Left kidney (tissue), 2 donors: ENCODE measurements around the gene ST3GAL5. TPM values are rescaled to one million over a fixed set of nuclear protein-coding genes. Genes with fewer than 3 reads are reported as not detected.

ENCODE experiments used
- DNase-seq: peaks from one replicate; pipeline ENCODE4 v3.0.0-alpha.2; 2013
- polyA plus RNA-seq: library from polyadenylated mRNA; unstranded; fragments of 120-200 nt; gene quantifications from one replicate; pipeline ENCODE4 v1.2.1, GENCODE V29; 2013; ENCODE audit not compliant: insufficient read length

ST3GAL5 gene
- polyA plus RNA-seq, 1 donor, result 14.7 TPM

DNA sequence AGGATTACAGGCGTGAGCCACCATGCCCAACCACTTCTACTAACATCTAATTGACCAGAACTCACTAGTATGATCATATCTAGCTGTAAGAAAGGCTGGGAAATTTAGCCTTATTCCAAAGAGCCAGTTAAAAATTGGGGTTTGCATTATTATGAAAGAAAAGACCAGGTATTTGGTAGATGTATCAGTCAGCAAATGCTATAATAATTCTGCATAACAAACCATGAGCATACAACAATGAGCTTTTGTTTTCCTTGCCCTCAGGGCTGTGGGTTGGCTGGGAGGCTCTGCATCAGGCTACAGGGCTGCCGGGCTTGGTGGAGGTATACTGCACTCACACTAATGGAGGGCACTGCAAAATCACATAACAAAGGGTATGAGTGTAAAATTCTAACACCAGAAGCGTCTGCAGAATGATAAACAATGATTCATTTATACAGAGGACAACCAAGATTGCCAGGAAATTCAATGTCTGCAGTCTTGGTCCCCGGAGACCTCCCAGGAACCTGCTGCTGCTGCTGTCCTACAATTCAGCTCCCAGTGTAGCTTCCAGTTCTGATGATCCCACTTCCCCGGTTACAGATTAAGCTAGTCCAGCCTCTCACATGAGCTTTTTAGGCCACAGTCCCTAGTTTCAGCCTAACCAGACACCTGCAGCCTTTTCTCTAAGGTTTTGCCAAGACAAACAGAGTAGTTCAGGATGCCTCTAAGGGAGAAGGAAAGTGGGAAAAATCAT lies 32.2 kb upstream of the ST3GAL5 start:
- DNase-seq, result no peak

- DNase-seq, result no peak
Measured at GRCh38 chr2:85917887-85918795, 29.4 kb upstream of the ST3GAL5 start.

DNA sequence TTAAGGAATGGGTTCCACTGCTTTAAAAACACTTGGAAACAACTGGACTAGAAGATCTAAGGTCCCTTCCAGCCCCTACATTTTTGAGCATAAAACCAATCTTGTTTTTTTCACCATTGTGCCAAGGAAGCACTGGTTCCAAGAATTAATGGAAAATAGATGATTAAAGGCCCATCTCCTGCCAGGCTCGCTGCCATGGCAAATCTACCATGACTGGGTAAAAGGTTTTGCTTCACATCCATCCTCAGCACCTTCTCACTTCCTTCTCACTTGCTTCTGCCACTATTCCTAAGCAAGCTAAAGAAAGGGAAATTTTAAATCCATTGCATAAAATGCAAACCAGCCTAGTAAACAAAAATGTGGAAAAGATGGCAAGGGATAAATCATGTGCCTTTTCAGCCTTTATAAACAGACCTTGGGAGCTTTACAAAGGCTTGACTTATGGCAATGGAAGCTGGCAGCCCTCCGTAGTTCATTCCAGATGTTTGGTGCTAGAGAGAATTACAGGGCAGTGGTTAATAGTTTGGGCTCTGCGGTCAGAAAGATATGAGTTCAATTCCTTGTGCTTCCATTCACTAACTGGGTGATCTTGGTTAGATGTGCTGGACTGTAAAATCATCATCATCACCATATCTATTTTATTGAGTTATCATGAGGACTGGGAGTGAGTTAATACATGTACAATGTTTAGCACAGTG lies 27.0 kb upstream of the ST3GAL5 start:
- DNase-seq, result no peak

- DNase-seq, result peak; percentile 34
Measured at GRCh38 chr2:85914922-85915321, 26.1 kb upstream of the ST3GAL5 start.

DNA sequence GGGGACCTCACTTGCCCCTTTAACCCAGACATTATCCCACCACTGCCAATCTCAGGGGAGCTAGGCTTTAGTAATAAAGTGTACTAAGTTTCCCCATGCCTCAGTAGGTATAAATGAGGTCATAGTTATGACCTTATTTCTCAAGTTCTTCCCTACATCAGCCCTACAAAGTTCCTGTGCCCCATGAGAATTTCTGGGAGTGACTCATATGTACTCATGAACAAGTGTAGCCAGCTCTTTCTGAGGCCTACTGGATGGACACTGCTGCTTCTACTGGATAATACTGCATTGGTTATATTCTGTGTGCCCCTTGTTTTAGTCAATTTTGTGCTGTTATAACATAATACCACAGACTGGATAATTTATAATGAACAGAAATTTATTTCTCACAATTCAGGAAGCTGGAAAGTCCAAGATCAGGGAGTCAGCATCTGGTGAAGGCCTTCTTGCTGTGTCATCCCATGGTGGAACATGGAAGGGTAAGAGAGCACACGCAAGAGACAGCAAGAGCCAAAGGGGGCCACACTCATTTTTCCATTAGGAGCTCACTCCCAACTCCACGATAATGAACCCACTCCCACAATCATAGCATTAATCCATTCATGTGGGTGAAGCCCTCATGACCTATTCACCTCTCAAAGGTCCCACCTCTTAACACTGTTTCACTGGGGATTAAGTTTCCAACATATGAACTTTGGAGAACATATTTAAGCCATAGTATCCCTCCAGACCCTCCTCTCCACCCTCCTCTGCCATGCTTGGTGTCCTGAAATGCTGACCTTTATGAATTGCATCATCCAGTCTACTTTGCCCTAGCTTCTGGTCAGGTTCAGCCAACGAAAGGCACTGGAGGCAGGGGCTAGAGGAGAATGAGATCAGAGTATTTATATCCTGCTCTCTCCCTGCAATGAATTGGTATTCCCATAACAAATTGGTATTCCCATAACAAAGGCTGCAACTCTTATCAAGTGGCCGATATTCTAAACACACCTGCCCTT lies 25.4 kb upstream of the ST3GAL5 start:
- no peak for DNase-seq

GRCh38 chr2:85911814-85912692 lies 23.3 kb upstream of the ST3GAL5 start:
- DNase-seq, result no peak

DNA sequence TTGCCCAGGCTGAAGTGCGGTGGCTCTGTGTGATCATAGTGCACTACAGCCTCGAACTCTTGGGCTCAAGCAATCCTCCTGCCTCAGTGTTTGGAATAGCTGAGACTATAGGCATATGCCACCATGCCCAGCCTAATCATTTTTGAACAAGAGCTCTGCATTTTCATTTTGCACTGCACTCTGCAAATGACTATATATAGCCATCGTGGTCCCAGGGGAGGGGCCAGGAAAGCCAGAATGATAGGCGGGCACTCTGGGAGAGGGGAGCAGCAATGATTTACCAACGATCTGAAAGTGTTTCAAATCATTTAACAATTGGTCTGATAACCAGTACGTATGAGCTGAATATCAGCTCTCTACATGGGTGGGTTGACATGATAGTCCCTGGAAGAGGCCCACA lies 22.3 kb upstream of the ST3GAL5 start:
- DNase-seq, result no peak

GRCh38 chr2:85909005-85909404 lies 20.2 kb upstream of the ST3GAL5 start:
- DNase-seq, result no peak

DNA sequence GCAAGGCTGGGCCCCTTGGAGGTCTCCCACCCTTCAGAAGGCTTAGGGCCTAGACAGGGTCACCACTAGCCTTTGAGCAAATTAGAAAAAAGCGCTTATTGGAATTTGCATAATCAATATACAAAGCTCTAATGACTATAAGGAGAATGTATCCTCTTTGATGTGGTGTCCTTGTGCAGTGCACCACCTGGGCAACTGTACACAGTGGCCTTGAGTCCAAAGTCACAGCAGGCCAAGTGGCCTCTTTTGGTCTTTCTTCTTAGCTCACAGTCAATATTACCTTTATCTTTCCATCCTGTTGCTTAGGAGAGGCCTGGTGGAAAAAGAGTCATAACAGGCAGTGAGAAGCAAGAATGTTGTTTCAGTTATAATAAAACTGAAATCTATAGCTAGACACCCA lies 19.7 kb upstream of the ST3GAL5 start:
- no peak for DNase-seq

DNA sequence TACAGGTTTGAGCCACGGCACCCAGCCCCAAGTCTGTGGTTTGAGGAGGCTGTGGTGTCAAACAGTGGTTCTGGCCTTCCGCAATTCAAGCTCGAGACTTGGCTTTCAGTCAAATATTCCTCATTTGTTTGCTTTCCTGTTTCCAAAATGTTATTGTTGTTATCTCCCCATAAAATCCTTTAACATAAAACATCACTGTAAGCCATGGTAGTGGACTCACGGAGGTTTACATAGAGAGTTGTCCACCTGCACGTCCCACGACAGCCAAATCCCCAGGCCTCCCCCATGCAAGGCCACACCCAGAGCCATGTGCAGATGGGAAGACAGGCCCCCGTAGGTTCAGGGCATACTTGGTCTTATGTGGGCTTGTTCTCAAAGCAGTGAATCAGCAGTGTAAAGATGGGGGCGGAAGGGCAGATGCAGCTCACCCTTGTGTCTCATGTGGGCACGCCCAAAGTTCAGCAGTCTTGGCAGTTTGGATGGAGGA lies 18.9 kb upstream of the ST3GAL5 start:
- DNase-seq, result no peak

DNA sequence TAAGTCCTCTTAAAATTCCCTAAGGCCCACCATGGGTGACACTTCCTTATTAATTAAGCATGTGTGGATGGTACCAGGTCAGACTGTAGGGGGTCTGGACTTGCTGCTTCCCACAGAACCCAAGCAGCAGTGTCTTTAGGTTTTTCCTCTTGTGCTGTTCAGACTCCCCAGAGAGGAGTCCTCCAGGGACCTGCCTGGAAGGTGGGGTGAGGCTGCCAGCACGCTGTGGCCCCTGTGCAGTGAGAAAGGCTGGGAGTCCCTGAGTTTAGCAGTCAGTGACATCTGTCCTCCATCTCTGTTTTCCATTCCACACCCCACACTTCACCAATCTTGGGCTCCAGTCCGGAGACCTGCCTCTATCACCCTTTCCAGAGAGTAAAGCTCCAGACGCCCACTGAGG lies 18.0 kb upstream of the ST3GAL5 start:
- no peak for DNase-seq

DNA sequence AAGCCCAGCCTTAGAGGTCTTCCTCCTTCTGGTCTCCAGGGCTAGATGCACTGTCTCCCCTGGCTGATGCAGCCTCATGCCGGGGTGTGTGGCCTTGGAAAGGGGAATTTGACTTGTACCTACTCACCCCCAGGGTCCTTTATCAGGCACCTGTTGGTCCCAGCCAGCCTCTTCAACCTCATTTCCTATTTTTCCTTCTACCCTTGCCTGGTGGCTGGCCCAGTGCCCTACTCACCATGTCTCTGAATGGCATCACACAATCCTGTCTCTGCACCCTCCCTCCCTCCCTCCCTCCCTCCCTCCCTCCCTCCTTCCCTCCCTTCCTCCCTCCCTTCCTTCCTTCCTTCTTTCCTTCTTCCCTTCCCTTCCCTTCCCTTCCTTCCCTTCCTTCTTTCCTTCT lies 17.1 kb upstream of the ST3GAL5 start:
- no peak for DNase-seq

DNA sequence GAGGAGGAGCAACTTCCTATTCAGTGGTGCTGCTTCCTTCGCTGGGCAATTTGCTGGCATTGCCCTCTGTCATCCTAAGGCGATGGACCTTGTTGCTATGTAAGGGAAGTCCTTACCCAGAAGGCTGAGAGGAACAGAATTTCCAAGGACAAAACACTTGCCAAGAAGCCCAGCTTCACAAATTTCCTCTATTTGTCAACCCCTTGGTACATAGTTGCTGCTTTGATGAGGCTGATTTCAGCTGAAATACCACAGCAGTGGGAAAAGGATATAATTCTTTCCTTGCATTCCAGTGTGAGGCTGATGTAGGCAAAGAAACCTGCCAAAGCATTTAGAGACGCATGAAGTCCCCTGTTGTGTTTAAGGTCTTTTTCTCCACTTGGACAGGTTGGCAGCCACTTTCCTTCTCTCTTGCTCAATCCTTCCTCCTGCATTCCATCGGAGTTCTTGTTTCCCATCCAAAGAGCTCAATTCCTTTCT lies 16.4 kb upstream of the ST3GAL5 start:
- DNase-seq, result no peak

DNA sequence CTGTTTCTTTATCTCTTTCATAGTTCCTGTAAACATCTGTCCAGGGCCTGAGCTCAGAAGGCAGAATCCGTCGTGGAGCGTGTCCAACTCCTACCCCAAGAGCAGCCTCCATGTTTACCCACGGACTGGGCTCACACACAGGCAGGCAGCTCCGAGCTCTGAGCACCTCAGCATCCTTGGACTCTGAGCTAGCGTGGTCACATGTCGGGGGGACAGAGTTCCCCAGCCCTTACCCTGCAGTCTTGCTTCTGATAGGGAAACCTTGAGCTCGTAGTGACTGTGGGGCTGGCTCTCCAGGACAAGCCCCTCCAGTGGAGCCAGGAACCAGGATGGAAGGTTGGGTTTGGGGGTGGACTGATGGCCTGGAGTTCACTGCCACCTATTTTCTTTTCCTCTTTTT lies 15.1 kb upstream of the ST3GAL5 start:
- no peak for DNase-seq

GRCh38 chr2:85902496-85902895 lies 13.7 kb upstream of the ST3GAL5 start:
- no peak for DNase-seq

DNA sequence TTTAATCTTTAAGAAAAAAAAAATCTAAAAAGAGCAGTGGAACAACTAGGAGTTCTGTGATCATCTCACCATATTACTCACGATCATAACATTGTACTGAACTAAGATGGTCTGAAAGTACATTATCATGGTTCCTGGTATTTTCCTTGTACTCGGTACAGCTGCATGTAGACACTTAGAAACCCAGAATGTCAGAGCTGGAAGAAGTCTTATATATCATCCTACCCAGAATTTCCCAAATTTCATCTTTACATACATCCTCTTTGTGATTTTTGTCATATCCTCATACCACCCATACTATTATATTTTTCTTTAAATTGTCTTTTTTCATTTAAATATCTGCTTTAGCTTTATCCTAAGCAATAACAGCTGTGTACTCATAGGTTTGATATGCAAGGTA lies 12.4 kb upstream of the ST3GAL5 start:
- DNase-seq, result no peak

DNA sequence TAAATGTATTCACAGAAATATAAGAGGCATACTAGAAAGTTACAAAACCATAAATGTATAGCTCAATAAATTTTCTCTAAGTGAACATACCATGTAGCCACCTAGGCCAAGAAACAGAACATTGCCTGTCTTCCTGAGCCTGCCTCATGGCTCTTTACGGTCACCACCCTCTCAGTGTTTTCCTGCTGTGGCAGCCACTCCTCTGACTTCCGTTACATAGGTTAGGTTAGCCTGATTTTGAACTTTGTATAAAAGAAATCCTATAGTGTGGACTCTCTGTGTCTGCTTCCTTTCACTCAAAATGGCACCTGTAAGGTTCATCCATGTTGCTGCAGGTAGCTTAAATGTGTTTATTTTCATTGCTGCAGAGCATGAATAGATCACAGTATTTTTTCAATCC lies 11.6 kb upstream of the ST3GAL5 start:
- DNase-seq, result no peak

GRCh38 chr2:85899849-85900248 lies 11.1 kb upstream of the ST3GAL5 start:
- no peak for DNase-seq

DNA sequence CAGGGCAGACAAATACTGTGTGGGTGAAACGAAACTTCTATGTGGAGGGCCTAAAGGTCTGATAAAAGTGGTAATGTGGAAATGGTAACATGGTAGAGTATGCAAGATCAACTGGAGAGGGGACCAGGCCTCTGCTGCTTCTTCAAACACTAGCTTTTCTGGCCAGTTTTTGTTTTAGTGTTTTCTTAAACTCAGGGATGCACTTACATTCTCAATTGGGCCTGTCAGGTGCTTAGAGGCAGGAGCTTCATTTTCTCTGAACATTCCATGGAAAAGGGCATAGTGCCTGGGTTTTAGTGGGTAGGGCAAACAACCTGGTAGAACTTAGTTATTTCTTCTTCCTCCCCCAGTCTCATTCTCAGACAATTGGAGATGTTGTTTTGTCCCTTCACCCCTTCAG lies 10.5 kb upstream of the ST3GAL5 start:
- DNase-seq, result no peak

- no peak for DNase-seq
Measured at GRCh38 chr2:85898881-85899280, 10.1 kb upstream of the ST3GAL5 start.
